A673 (cell line): ENCODE results near the gene TEX48.

ENCODE experiments used
- CTCF ChIP-seq: fragments of 300-800, 200-600 bp; sonication (generic); conservative IDR thresholded peaks from 2 replicates; pipeline ENCODE4 v1.5.1; 2017; ENCODE audit warnings: low read depth, mild to moderate bottlenecking, antibody characterized with exemption, low read length, moderate library complexity, mixed read lengths
- EZH2 ChIP-seq: fragments of 200-600 bp; sonication (generic); IDR thresholded peaks from 2 replicates; pipeline ENCODE4 v1.6.1; 2017; ENCODE audit warnings: borderline replicate concordance, low read depth, mild to moderate bottlenecking, mixed read lengths, antibody characterized with exemption, low read length; ENCODE audit not compliant: poor library complexity, severe bottlenecking

GRCh38 chr9:114685951-114686350, 4.0 kb upstream of the TEX48 start:
- TF ChIP-seq EZH2 (no peak), CTCF (no peak)
